Loucy (cell line): ENCODE measurements around the gene ARHGAP11A.
"Not testable (repeated sequence)": the region's sequence is repeated elsewhere in the genome, so short reads cannot be mapped to it uniquely, and the experiment has no call there.

ENCODE experiments used
- CTCF ChIP-seq: fragments of 200-600 bp; sonication (generic); conservative IDR thresholded peaks from 2 replicates; pipeline ENCODE4 v1.5.1; 2014; ENCODE audit warnings: mild to moderate bottlenecking, antibody characterized with exemption, low read length
- EZH2phosphoT487 ChIP-seq: fragments of 200-600 bp; IDR thresholded peaks from 2 replicates; pipeline ENCODE4 v1.6.1; 2018; ENCODE audit warnings: antibody characterized with exemption, mild to moderate bottlenecking, moderate library complexity, borderline replicate concordance

- not testable (repeated sequence) for TF ChIP-seq CTCF, EZH2phosphoT487
These were observed at the start of gene ARHGAP11A for GRCh38 chr15:32615051-32615870.
